Stomach smooth muscle (tissue), 2 donors: ENCODE results near the gene TUBA4A.
"Not testable (repeated sequence)": the region's sequence is repeated elsewhere in the genome, so short reads cannot be mapped to it uniquely, and the experiment has no call there.

Experiments
- H3K27ac ChIP-seq: one replicate; pipeline ENCODE4 v1.7.0; 2013; ENCODE audit warnings: mild to moderate bottlenecking, low read length, inconsistent platforms
- H3K27me3 ChIP-seq, 2 donors: one replicate each; pipeline ENCODE4 v1.7.0; 2013; ENCODE audit warnings: low read length in 2 of 2; ENCODE audit not compliant: insufficient read depth in 2 of 2, control insufficient read depth in 1 of 2
- H3K36me3 ChIP-seq, 2 donors: one replicate each; pipeline ENCODE4 v1.7.0; 2013; ENCODE audit warnings: low read length in 2 of 2; ENCODE audit not compliant: control insufficient read depth in 2 of 2, insufficient read depth in 2 of 2
- H3K4me1 ChIP-seq: one replicate; pipeline ENCODE4 v1.7.0; 2013; ENCODE audit warnings: low read length; ENCODE audit not compliant: control insufficient read depth, insufficient read depth
- H3K4me3 ChIP-seq, 2 donors: one replicate each; pipeline ENCODE4 v1.7.0; 2013; ENCODE audit warnings: low read length in 2 of 2
- H3K9ac ChIP-seq, 2 donors: one replicate each; pipeline ENCODE4 v1.7.0; 2013; ENCODE audit warnings: low read length in 2 of 2, mild to moderate bottlenecking in 1 of 2
- H3K9me3 ChIP-seq, 2 donors: one replicate each; pipeline ENCODE4 v1.7.0; 2013; ENCODE audit warnings: low read length in 2 of 2; ENCODE audit not compliant: control insufficient read depth in 2 of 2
- donor health status: healthy.
- donor health status: Pancreatic carcinoma.

TUBA4A gene

GRCh38 chr2:219293736-219294231 is 40.1 kb upstream of the TUBA4A start:
- Histone ChIP-seq H3K4me3 (peak overlapping the region; percentile 67 to 77), H3K4me1 (peaks cover 28% of the 10 kb centered on the region), H3K36me3 (no peaks in the 10 kb centered on the region), H3K27ac (peak overlapping the region; percentile 78), H3K9ac (peak overlapping the region; percentile 79 to 89), H3K27me3 (no peaks in the 10 kb centered on the region), H3K9me3 (no peaks in the 10 kb centered on the region)

- H3K36me3 ChIP-seq, result no peaks in the 10 kb centered on the region
- no peak overlapping the region for H3K9ac ChIP-seq
- no peaks in the 10 kb centered on the region for H3K27me3 ChIP-seq
- no peak overlapping the region for H3K4me3 ChIP-seq
- peaks cover 25% of the 10 kb centered on the region for H3K4me1 ChIP-seq
- H3K27ac ChIP-seq, result no peak overlapping the region
- H3K9me3 ChIP-seq, result no peaks in the 10 kb centered on the region
These were observed 38.9 kb upstream of the TUBA4A start for GRCh38 chr2:219292616-219293015.

GRCh38 chr2:219291910-219292490 is 38.3 kb upstream of the TUBA4A start:
- Histone ChIP-seq H3K27me3 (no peaks in the 10 kb centered on the region), H3K4me1 (peaks cover 25% of the 10 kb centered on the region), H3K9ac (no peak overlapping the region), H3K4me3 (no peak overlapping the region), H3K36me3 (no peaks in the 10 kb centered on the region), H3K9me3 (no peaks in the 10 kb centered on the region), H3K27ac (no peak overlapping the region)

- no peaks in the 10 kb centered on the region for H3K27me3 ChIP-seq
- H3K4me3 ChIP-seq, result no peak overlapping the region
- no peak overlapping the region for H3K27ac ChIP-seq
- H3K9ac ChIP-seq, result no peak overlapping the region
- H3K9me3 ChIP-seq, result no peaks in the 10 kb centered on the region
- peaks cover 27% of the 10 kb centered on the region for H3K4me1 ChIP-seq
- H3K36me3 ChIP-seq, result peaks cover 0 to 2% of the 10 kb centered on the region in 2 donors
These were observed 37.7 kb upstream of the TUBA4A start for GRCh38 chr2:219291394-219291793.

GRCh38 chr2:219290381-219291171 is 36.9 kb upstream of the TUBA4A start:
- H3K4me1 ChIP-seq, result peaks cover 27% of the 10 kb centered on the region
- H3K9ac ChIP-seq, result no peak overlapping the region
- peak overlapping the region; percentile 66 for H3K27ac ChIP-seq
- H3K9me3 ChIP-seq, result no peaks in the 10 kb centered on the region
- H3K4me3 ChIP-seq, result no peak overlapping the region
- H3K27me3 ChIP-seq, result no peaks in the 10 kb centered on the region
- peaks cover 0 to 4% of the 10 kb centered on the region in 2 donors for H3K36me3 ChIP-seq

- Histone ChIP-seq H3K9ac (peak overlapping the region in 1 of 2 donors; percentile 28), H3K4me3 (no peak overlapping the region)
These were observed 36.0 kb upstream of the TUBA4A start for GRCh38 chr2:219289537-219290361.

GRCh38 chr2:219289195-219289536 is 35.4 kb upstream of the TUBA4A start:
- no peak overlapping the region for H3K9ac ChIP-seq
- no peaks in the 10 kb centered on the region for H3K27me3 ChIP-seq
- peaks cover 12% of the 10 kb centered on the region in 2 donors for H3K36me3 ChIP-seq
- H3K9me3 ChIP-seq, result no peaks in the 10 kb centered on the region
- peak overlapping the region; percentile 66 for H3K27ac ChIP-seq
- H3K4me3 ChIP-seq, result no peak overlapping the region
- H3K4me1 ChIP-seq, result peaks cover 27% of the 10 kb centered on the region

More at GRCh38 chr2:219289537-219290361, 36.0 kb upstream of the TUBA4A start:
- peaks cover 6% of the 10 kb centered on the region in 2 donors for H3K36me3 ChIP-seq
- no peaks in the 10 kb centered on the region for H3K9me3 ChIP-seq
- peak overlapping the region; percentile 66 for H3K27ac ChIP-seq
- H3K4me1 ChIP-seq, result peaks cover 28% of the 10 kb centered on the region
- H3K27me3 ChIP-seq, result no peaks in the 10 kb centered on the region

GRCh38 chr2:219287580-219288265 is 34.0 kb upstream of the TUBA4A start:
- peaks cover 25 to 26% of the 10 kb centered on the region in 2 donors for H3K36me3 ChIP-seq
- no peaks in the 10 kb centered on the region for H3K9me3 ChIP-seq
- H3K9ac ChIP-seq, result no peak overlapping the region
- peaks cover 23% of the 10 kb centered on the region for H3K4me1 ChIP-seq
- no peak overlapping the region for H3K4me3 ChIP-seq
- no peak overlapping the region for H3K27ac ChIP-seq
- no peaks in the 10 kb centered on the region for H3K27me3 ChIP-seq

- H3K4me1 ChIP-seq, result peaks cover 24% of the 10 kb centered on the region
- H3K27ac ChIP-seq, H3K27me3 ChIP-seq, H3K4me3 ChIP-seq, H3K9me3 ChIP-seq, H3K9ac ChIP-seq: not testable (repeated sequence)
- H3K36me3 ChIP-seq, result peaks cover 31 to 32% of the 10 kb centered on the region in 2 donors
These were observed 33.4 kb upstream of the TUBA4A start for GRCh38 chr2:219287116-219287440.

GRCh38 chr2:219286436-219287115 is 32.9 kb upstream of the TUBA4A start:
- peaks cover 36 to 37% of the 10 kb centered on the region in 2 donors for H3K36me3 ChIP-seq
- H3K27ac ChIP-seq, result no peak overlapping the region
- H3K27me3 ChIP-seq, result no peaks in the 10 kb centered on the region
- H3K4me3 ChIP-seq, result no peak overlapping the region
- H3K9ac ChIP-seq, result no peak overlapping the region
- H3K4me1 ChIP-seq, result peaks cover 29% of the 10 kb centered on the region
- H3K9me3 ChIP-seq, result no peaks in the 10 kb centered on the region
